SK-N-SH (cell line): ENCODE measurements around the gene ERMARD.

ENCODE experiments used
- EP300 ChIP-seq, 2 experiments: IDR thresholded peaks; 2 replicates each; pipeline versions ENCODE4 v1.4.0 to v1.6.1; 2012; ENCODE audit warnings: borderline replicate concordance in 1 of 2, low read depth in 1 of 2, low read length in 1 of 2
- EZH2phosphoT487 ChIP-seq: fragments of 200-600 bp; sonication (generic); IDR thresholded peaks from 2 replicates; pipeline ENCODE4 v1.6.1; 2017; ENCODE audit warnings: low read depth, mixed run types, mild to moderate bottlenecking, antibody characterized with exemption, moderate library complexity, borderline replicate concordance
- FOSL2 ChIP-seq: IDR thresholded peaks from 2 replicates; pipeline ENCODE4 v1.4.0; 2012; ENCODE audit warnings: low read depth, mild to moderate bottlenecking, moderate library complexity, borderline replicate concordance
- POLR2AphosphoS5 ChIP-seq: IDR thresholded peaks from 2 replicates; pipeline ENCODE4 v1.6.1; 2012; ENCODE audit warnings: low read depth, low read length
- REST ChIP-seq: IDR thresholded peaks from 2 replicates; pipeline ENCODE4 v1.6.1; 2012; ENCODE audit warnings: mild to moderate bottlenecking, low read depth, low read length, moderate library complexity
- TAF1 ChIP-seq: IDR thresholded peaks from 2 replicates; pipeline ENCODE4 v1.6.1; 2012; ENCODE audit warnings: low read depth, mild to moderate bottlenecking, low read length, moderate library complexity, borderline replicate concordance
- TF ChIP-seq, protein P1 (sequence below): fragments of 200-600 bp; sonication (generic); IDR thresholded peaks from 2 replicates; pipeline ENCODE4 v1.6.1; 2017; ENCODE audit warnings: antibody characterized with exemption, mild to moderate bottlenecking, moderate library complexity
- TF ChIP-seq, protein P2 (sequence below): IDR thresholded peaks from 2 replicates; pipeline ENCODE4; 2012
- TF ChIP-seq, protein P3 (sequence below): IDR thresholded peaks from 2 replicates; pipeline ENCODE4 v1.4.0; 2012; ENCODE audit warnings: low read depth

- TF ChIP-seq EP300 (IDR thresholded peaks at IDR 0.05; ENCODE audit: borderline replicate concordance in 1 of 2, low read depth in 1 of 2, low read length in 1 of 2): no peak
- TF ChIP-seq, protein P1, sequence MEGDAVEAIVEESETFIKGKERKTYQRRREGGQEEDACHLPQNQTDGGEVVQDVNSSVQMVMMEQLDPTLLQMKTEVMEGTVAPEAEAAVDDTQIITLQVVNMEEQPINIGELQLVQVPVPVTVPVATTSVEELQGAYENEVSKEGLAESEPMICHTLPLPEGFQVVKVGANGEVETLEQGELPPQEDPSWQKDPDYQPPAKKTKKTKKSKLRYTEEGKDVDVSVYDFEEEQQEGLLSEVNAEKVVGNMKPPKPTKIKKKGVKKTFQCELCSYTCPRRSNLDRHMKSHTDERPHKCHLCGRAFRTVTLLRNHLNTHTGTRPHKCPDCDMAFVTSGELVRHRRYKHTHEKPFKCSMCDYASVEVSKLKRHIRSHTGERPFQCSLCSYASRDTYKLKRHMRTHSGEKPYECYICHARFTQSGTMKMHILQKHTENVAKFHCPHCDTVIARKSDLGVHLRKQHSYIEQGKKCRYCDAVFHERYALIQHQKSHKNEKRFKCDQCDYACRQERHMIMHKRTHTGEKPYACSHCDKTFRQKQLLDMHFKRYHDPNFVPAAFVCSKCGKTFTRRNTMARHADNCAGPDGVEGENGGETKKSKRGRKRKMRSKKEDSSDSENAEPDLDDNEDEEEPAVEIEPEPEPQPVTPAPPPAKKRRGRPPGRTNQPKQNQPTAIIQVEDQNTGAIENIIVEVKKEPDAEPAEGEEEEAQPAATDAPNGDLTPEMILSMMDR: no peak
- TF ChIP-seq TAF1: no peak
- TF ChIP-seq FOSL2: no peak
- TF ChIP-seq EZH2phosphoT487: no peak
- TF ChIP-seq, protein P2, sequence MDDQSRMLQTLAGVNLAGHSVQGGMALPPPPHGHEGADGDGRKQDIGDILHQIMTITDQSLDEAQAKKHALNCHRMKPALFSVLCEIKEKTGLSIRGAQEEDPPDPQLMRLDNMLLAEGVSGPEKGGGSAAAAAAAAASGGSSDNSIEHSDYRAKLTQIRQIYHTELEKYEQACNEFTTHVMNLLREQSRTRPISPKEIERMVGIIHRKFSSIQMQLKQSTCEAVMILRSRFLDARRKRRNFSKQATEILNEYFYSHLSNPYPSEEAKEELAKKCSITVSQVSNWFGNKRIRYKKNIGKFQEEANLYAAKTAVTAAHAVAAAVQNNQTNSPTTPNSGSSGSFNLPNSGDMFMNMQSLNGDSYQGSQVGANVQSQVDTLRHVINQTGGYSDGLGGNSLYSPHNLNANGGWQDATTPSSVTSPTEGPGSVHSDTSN: no peak
- no peak for TF ChIP-seq POLR2AphosphoS5
- no peak for TF ChIP-seq REST
- TF ChIP-seq, protein P3, sequence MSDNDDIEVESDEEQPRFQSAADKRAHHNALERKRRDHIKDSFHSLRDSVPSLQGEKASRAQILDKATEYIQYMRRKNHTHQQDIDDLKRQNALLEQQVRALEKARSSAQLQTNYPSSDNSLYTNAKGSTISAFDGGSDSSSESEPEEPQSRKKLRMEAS: no peak
These were observed 50.2 kb downstream of the ERMARD start for GRCh38 chr6:169801396-169802160.
